GM19043 (cell line): ENCODE data around the gene SEMA3E.
A peak's percentile ranks its signal among the peaks of the same experiment; 100 is the strongest.
"Not testable (repeated sequence)": the region's sequence is repeated elsewhere in the genome, so short reads cannot be mapped to it uniquely, and the experiment has no call there.

Source experiments
- ATAC-seq: cut with Tn5 transposase; IDR thresholded peaks from one replicate; pipeline ENCODE4 v1.9.1; 2021; ENCODE audit warnings: low read depth; ENCODE audit not compliant: unreplicated experiment

Gene SEMA3E

GRCh38 chr7:83562960-83563359 is 86.0 kb downstream of the SEMA3E start:
- no peak for ATAC-seq

GRCh38 chr7:83562289-83562688 is 86.7 kb downstream of the SEMA3E start:
- no peak for ATAC-seq

GRCh38 chr7:83559887-83560286 is 89.1 kb downstream of the SEMA3E start:
- ATAC-seq, result no peak

- not testable (repeated sequence) for ATAC-seq
Measured at GRCh38 chr7:83552556-83552955, 96.4 kb downstream of the SEMA3E start.

- no peak for ATAC-seq
Measured at GRCh38 chr7:83550100-83550499, 98.8 kb downstream of the SEMA3E start.

- ATAC-seq, result no peak
Measured at GRCh38 chr7:83548250-83548649, 100.7 kb downstream of the SEMA3E start.

- peak; percentile 76 for ATAC-seq
Measured at GRCh38 chr7:83547526-83547925, 101.4 kb downstream of the SEMA3E start.

- ATAC-seq, result no peak
Measured at GRCh38 chr7:83546586-83546985, 102.4 kb downstream of the SEMA3E start.

GRCh38 chr7:83541187-83541960 is 107.6 kb downstream of the SEMA3E start:
- ATAC-seq, result no peak

- ATAC-seq, result no peak
Measured at GRCh38 chr7:83534488-83534887, 114.5 kb downstream of the SEMA3E start.

- no peak for ATAC-seq
Measured at GRCh38 chr7:83532219-83532618, 116.7 kb downstream of the SEMA3E start.

GRCh38 chr7:83531766-83532165 is 117.2 kb downstream of the SEMA3E start:
- ATAC-seq, result no peak

- ATAC-seq, result no peak
Measured at GRCh38 chr7:83528925-83529423, 120.0 kb downstream of the SEMA3E start.

GRCh38 chr7:83524277-83525075 is 124.5 kb downstream of the SEMA3E start:
- ATAC-seq, result no peak

GRCh38 chr7:83520726-83521125 is 128.2 kb downstream of the SEMA3E start:
- ATAC-seq, result no peak

- no peak for ATAC-seq
Measured at GRCh38 chr7:83519240-83519639, 129.7 kb downstream of the SEMA3E start.

GRCh38 chr7:83517035-83517700 is 131.8 kb downstream of the SEMA3E start:
- ATAC-seq, result no peak

- no peak for ATAC-seq
Measured at GRCh38 chr7:83514977-83515376, 134.0 kb downstream of the SEMA3E start.

GRCh38 chr7:83509255-83510021 is 139.5 kb downstream of the SEMA3E start:
- ATAC-seq, result no peak

- no peak for ATAC-seq
Measured at GRCh38 chr7:83504330-83504729, 144.6 kb downstream of the SEMA3E start.
